Ramos (cell line): Measurements from ENCODE around the gene KATNAL1.
"Not testable (repeated sequence)": the region's sequence is repeated elsewhere in the genome, so short reads cannot be mapped to it uniquely, and the experiment has no call there.

Experiments
- in situ Hi-C: fragments of 300-500 bp; cut with MboI; formaldehyde crosslinking; loops from one replicate; pipeline ENCODE4 v1.14.3; 2022; ENCODE audit warnings: low sequenced_read_pairs; ENCODE audit not compliant: unreplicated experiment

The KATNAL1 gene

DNA sequence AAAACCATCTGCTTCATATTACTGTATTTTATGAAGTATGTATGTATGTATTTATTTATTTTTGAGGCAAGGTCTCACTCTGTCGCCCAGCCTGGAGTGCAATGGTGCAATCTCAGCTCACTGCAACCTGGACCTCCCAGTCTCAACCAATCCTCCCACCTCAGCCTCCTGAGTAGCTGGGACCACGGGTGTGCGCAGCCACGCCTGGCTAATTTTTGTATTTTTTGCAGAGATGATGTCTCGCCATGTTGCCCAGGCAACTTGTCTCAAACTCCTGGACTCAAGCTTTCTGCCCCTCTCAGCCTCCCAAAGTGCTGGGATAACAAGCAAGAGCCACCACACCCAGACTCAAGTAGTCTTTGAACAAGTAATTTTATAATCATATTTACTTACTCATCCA, 5.5 kb downstream of the KATNAL1 start:
- in situ Hi-C loops, result no loop called here

DNA sequence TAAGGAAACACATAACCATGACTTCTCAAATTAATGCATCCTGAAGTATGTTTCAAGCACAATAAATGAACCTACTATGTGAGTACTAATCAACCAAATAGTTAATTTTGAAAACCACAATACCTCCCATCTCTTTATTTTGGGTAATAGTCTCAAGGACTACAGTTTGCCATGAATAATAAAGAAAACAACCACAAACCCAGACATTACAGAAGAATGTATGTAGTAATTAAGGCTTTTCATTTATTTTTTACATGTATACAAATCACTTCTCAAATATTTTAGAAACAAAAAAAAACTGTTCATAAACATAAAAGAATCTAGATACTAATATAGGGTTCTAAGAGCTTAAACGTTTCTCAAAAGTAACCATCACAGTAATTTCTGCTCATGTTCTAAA, 6.8 kb downstream of the KATNAL1 start:
- in situ Hi-C loops, result no loop called here

DNA sequence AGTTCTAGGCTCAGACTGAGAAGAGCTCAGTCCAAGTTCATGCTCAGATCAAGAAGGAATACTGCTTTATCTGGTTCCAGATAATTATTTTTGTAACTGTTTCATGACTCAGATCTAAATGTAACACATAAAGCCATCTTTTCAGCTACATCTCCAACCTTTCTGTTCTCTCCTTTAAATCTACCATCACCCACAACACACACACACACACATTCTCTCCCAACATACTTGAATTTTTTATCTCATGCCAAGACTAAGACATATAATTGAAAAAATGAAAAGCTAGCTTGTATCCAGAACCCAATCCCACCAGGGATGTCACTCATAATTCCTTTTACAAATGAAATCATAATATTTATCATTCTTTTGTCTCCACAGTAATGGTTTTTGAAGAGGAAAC, 7.6 kb downstream of the KATNAL1 start:
- in situ Hi-C loops, result no loop called here

DNA sequence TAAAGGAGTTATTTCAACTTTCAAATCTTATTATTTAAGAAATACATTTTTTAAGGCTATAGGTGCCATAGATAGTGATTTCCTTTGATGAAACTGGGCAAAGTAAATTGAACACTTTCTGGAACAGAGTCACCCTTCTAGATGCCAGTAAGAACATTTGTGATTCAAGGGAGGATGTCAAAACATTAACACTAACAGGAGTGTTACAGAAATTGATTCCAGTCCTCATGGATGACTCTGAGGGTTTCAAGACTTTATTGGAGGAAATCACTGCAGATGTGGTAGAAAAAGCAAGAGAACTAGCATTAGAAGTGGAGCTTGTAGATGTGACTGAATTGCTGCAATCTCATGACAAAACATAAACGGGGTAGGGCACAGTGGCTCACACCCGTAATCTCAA, 12.2 kb downstream of the KATNAL1 start:
- in situ Hi-C loops, result no loop called here

DNA sequence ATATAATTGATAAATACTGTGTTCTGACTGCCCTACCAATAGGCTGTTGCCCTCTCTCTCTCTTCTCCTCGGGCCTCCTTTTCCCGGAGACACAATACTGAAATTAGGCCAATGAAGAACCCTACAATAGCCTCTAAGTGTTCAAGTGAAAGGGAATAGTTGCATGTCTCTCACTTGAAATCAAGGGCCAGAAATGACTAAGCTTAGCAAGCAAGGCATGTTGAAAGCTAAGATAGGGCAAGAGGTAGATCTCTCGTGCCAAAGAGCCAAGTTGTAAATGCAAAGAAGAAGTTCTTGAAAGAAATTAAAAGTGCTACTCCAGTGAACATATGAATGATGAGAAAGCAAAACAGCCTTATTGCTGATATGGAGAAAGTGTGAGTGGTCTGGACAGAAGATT, 13.3 kb downstream of the KATNAL1 start:
- in situ Hi-C loops, result no loop called here

DNA sequence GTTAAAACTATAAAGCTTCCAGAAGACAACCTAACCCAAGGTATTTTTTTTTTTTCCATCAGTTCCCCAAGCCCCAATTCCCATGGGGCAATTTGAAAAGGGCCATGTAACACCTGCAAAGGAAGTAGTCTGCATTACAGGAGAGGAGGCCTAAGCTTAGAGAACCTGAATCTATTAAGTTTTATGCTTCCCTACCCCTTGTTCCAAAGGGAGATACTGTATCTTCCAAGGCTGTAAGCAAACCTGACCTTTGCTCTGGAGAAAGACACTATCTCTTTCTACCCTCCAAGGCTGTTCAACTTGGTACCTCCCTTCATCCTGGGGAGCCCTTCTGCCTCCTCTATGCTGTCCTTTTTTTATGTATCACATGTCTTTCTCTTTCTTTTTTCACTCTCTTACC, 15.0 kb downstream of the KATNAL1 start:
- in situ Hi-C loops, result no loop called here

DNA sequence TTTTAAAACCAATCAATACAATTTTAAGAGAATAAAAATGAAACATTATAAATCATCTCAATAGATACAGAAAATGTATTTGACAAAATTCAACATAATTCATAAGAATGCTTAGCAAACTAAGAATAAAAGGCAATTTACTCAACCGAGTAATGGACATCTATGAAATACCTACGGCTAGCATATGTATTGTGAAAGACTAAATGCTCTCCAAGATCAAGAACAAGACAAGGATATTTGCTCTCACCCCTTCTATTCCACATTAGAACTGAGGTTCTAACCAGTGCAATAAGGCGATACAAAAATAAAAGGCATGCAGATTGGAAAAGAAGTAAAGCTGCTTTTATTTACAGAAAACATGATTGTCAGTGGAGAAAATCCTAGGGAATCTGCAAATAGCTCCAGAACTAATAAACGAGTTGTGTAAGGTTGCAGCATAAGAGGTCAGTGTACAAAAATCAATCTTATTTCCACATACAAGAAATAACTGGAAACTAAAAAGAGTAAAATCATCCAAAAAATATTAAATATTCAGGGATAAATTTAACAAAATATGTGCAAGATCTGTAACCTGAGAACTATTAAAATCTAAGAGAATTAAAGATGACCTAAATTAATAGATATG, 16.4 kb downstream of the KATNAL1 start:
- in situ Hi-C loops, result no loop called here

DNA sequence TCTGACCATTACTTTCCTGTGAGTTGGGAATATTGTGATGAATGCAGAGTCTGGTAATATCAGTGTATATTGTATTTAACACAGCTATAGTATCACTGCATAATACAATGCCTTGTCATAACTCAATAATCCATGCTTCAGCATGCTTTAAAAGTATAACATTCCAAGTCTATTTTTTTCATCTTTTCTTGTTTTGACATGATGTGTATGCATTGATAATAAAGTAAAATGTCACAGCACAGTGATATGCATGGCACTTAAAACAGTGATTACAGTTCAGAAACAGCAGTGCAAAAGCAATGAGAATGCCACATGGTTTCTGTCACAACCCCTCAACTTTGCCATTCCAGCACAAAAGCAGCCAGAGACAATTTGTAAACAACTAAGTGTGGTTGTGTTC, 17.8 kb downstream of the KATNAL1 start:
- in situ Hi-C loops, result no loop called here

DNA sequence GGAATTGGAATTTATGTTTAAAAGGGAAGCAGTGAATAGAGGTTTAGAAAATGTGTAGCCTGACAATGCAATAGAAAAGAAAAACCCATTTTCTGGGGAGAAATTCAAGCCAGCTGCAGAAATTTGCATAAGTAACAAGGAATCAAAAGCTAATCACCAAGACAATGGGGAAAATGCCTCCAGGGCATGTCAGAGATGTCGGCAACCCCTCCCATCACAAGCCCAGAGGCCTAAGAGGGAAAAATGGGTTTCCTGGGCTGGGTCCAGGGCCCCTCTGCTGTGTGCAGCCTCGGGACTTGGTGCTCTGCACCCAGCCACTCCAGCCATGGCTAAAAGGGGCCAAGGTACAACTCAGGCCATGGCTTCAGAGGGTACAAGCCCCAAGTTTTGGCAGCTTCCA, 21.3 kb downstream of the KATNAL1 start:
- in situ Hi-C loops, result not testable (repeated sequence)

DNA sequence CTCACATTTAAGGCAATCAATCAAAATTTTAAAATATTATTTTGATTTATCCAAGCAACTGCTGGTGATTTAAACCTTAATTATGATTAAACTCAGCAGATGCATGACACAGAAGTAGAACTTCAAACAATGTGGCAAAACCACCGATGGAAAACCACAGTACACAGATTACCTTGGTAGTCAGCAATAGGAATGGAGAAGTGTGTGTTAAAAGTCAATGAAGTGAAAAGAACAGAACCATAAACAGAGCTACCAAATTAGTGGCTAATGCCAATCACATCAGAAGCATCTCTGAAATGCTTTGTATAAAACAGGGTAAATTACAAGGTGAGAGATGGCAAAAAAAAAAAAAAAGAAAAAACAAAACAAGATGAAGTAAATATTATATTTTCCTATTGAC, 31.2 kb downstream of the KATNAL1 start:
- in situ Hi-C loops, result no loop called here

DNA sequence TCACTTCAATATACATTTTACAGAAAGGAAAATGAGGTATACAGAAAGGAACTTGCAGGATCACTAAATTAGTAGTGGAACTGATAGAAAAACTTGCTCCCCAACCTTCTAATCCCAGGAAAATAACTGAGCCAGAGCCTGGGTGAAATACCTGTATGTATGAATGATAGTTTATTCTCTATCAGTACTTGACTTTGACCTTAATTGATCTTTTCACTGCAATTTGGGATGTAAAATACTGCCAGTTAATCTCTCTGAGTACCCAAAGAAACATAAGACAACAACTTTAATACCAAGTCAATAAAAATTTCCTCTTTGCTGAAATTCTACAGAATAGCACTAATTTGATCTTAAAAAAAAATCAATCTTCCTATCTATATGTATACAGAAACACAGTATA, 33.3 kb downstream of the KATNAL1 start:
- in situ Hi-C loops, result no loop called here

DNA sequence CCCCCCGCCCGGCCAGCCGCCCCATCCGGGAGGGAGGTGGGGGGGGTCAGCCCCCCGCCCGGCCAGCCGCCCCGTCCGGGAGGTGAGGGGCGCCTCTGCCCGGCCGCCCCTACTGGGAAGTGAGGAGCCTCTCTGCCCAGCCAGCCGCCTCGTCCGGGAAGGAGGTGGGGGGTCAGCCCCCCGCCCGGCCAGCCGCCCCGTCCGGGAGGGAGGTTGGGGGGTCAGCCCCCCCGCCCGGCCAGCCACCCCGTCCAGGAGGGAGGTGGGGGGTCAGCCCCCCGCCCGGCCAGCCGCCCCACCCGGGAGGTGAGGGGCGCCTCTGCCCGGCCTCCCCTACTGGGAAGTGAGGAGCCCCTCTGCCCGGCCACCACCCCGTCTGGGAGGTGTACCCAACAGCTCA, 37.3 kb downstream of the KATNAL1 start:
- in situ Hi-C loops, result not testable (repeated sequence)

DNA sequence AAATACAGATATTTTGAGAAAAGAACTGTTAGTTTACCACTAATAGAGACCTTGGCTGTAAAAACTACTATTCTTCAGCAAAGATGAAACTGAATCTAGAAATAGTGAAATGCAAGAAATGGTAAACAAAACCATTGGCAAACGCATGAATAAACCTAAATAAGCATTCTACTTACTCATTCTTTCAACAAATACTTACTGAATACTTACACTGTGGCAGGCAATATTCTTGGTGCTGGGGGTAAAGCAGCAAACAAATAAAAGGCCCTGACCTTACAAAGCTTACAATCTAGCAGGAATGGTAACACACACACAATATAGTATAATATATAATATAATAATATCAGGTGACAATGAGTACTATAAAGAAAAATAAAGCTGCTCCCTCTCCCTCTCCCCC, 38.7 kb downstream of the KATNAL1 start:
- in situ Hi-C loops, result no loop called here

DNA sequence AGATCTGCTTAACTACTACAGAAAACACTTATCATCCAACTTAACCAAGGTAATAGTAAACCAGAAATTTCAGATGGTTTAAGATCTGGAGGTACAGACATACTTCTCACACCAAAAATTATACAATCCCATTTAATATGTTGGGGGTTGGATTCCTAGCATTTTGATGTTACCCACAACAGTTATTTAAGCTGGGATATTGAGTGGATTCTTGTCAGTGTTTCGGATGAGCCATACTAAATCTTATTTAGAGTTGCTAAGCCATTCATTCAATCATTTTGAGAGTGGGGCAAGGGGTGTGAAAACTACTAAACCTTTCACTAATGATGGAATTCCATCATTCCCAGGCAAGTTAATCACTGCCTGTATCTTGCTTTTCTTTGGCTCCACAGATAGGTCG, 40.6 kb downstream of the KATNAL1 start:
- in situ Hi-C loops, result no loop called here

DNA sequence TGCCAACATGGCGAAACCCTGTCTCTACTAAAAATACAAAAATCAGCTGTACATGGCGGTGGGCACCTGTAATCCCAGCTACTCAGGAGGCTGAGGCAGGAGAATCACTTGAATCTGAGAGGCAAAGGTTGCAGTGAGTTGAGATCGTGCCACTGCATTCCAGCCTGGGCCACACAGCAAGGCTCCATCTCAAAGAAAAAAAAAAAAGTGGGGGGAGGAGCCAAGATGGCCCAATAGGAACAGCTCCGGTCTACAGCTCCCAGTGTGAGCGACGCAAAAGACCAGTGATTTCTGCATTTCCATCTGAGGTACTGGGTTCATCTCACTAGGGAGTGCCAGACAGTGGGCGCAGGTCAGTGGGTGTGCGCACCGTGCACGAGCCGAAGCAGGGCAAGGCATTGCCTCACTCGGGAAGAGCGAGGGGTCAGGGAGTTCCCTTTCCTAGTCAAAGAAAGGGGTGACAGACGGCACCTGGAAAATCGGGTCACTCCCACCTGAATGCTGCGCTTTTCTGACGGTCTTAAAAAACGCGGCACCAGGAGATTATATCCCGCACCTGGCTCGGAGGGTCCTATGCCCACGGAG, 48.1 kb downstream of the KATNAL1 start:
- in situ Hi-C loops, result not testable (repeated sequence)

DNA sequence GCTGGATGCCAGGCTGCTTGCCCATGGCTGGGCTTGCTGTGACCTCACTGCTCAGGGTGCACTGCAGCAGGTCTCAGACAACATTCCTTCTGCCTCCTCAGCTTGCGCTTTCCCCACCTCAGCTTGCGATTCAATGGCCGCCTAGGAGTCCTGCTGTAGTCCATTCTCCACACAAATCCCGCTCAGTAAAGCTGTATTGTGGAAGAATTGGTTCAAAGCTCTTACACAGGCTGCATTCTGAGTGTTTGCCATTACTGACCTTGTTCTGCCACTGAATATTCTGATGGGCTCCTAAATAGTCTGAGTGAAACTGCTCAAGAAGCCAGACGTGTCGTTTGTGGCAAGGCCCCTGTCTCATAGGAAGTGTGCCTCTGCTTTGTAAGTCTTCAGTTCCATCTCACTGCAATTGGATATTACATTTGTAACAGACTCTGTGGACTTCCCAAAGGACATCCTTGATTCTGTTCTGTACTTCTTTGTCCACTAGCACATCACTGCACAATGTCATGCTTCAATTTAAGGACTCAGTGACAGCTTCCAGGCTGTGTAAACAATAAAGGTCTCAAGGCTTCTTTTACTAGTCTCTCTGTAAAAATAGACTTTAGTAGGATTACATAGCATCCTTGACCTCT, 49.8 kb downstream of the KATNAL1 start:
- in situ Hi-C loops, result no loop called here

DNA sequence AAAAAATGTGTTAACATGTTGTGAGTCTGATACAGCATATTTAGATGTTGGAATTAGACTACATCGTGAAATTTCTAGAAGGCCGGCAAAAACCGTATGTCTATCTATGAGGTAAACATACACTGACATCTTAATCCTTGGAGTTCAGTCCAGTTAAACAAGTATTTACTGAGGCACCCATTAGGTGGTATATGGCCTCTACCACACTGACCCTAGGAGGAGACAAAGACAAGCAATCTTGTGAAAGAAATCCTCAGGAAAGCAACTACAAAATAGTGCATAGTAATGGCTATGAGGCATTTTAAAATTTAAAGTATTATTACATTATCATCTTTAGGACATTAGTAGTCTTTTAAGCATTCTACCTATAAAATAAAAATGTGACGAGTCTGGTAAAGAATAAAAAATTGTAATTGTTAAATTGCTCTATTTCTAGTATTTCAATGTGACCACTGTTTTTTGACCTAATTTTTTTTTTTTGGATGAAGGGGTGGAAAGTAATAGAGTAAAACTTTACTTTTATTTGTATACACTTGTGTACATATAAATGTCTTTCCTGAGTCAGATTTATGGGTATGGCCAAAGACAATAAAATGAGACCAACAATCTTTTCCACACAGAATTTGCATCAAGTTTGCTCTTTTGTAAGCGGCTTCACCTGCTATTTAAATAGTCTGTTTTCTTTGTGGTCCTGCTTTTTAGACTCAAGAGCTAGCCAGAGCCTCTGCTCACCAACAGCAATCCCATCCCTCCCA, 50.5 kb downstream of the KATNAL1 start:
- in situ Hi-C loops, result no loop called here

DNA sequence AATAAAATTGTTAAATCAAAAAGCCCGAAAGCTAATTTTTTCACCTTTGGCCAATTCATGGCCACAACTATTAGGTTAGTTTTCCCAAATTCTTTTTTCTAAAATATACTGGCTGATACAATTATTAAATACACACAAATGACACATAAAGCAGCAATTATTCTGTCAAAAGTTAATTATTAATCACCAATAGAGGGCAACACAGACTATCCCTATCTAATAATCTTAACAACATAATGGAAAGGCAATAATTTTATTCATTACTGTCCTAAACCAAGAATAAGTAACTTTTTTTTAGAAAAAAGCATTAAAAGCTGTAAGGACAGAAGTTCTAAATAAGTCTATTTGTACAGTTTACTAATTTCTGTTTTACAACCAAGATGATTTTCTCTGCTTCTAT, 51.7 kb downstream of the KATNAL1 start:
- in situ Hi-C loops, result no loop called here

DNA sequence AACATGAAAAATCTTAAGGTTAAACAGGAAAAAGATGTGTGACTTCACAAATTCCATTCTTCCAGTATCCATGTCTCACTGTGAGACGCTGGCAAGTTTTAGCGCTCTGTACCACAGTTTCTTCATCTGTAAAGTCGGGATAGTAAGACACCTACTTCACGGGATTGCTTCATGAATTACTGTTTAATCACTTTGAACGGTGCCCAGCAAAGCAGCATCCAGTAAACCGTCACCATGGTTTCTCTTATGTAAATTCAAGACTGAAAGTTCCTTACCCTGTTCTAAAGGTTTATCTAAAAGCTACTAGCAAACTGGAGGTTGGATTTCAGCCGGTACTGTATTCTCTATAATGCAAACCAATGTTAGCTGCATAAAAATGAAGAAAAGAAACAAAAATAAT, 53.5 kb downstream of the KATNAL1 start:
- in situ Hi-C loops, result no loop called here

DNA sequence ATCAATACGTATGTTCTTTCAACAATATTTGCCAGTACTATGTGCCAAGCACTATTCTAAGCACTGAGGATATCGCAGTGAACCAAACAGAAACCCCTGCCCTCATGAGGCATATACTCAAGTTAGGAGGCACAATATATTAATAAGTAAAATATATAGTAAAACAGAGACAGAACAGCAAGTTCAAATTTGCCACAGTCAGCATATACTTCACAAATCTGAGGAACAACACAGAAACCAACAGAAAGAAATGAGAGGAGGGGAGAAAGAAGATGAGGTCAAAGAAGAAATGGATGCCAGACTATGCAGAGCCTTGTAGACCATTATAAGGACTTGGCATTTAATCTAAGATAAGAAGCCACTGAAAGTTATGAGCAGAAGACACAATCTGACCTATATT, 59.9 kb downstream of the KATNAL1 start:
- in situ Hi-C loops, result no loop called here

DNA sequence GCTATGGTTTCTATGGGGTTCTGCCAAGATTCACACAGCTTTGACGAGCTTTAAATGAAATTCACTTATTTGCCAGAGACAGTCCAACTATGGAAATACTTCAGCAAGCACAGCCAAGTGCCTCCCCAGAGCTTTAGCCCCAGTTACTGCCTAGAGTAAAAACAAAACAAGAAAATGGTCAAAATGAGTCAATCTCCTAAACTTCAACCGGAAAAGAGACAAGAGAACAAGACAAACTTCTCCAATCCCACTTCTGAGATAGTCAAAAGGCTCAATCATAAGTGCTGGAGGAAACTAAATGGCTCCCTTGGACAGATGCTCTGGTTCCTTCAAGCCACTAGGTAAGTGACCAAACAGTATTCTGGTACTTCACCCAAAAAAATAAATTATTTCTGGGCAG, 65.8 kb downstream of the KATNAL1 start:
- in situ Hi-C loops, result no loop called here
